Amniotic stem cell (primary cell): ENCODE results near the gene SKA1.
"Not testable (repeated sequence)": the region's sequence is repeated elsewhere in the genome, so short reads cannot be mapped to it uniquely, and the experiment has no call there.

Experiments
- DNase-seq: peaks from one replicate; lab custom pipeline; 2025; lab: John Stamatoyannopoulos, UW

Gene SKA1

DNA sequence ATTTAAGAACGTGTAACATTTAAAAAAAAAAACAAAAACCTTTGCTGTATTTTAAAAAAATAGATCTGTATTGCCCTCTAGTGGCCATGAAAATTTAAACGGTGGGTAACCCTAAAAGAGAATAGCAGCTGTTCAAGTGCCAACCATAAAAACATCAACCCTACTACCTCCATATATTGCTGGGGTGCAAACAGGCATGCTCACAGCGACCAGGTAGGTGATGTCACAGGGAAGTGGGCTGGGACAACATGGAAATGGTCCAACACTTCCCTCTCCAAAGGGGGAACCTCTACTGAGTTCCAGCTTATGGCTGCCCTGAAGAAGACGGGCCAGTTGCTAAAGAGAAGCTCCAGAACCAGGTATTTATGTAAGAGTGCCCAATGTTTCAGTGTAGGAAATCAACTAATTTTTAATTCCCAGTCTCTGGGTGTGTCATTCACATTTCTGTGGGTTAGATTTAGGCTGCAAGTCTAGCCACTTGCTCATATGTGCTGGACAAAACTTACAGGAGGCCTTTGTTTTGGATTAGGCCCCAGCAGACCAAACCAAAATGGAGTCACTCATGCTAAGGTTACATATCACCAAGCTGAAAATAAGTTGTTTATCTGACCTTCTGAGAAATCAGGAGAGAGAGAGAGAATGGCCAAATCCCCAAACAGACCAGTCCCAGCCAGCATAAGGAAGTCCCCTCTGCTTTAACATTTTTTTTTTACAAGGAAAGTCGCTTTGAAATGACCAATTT, 54.5 kb downstream of the SKA1 start:
- DNase-seq, result no peak

DNA sequence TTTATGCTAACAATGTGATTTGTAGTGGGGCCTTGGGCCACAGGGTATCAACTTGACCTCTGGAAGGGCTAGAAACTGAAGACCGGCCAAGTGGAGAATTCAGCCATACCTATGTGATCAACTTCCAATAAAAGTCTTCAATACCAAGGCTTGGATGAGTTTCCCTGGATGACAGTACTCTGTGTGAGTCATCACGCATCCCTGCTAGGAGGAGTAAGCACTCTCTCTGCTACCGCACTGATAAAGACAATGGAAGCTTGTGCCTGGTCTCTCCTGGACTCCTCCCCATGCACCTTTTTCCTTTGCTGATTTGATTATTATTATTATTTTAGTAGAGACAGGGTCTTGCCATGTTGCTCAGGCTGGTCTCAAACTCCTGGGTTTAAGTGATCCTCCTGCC, 58.1 kb downstream of the SKA1 start:
- DNase-seq, result no peak

DNA sequence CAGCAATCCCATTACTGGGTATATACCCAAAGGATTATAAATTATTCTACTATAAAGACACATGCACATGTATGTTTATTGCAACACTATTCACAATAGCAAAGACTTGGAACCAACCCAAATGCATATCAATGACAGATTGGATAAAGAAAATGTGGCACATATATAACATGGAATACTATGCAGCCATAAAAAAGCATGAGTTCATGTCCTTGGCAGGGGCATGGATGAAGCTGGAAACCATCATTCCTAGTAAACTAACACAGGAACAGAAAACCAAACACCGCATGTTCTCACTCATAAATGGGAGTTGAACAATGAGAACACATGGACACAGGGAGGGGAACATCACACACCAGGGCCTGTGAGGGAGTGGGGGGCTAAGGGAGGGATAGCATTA, 61.9 kb downstream of the SKA1 start:
- DNase-seq, result not testable (repeated sequence)

DNA sequence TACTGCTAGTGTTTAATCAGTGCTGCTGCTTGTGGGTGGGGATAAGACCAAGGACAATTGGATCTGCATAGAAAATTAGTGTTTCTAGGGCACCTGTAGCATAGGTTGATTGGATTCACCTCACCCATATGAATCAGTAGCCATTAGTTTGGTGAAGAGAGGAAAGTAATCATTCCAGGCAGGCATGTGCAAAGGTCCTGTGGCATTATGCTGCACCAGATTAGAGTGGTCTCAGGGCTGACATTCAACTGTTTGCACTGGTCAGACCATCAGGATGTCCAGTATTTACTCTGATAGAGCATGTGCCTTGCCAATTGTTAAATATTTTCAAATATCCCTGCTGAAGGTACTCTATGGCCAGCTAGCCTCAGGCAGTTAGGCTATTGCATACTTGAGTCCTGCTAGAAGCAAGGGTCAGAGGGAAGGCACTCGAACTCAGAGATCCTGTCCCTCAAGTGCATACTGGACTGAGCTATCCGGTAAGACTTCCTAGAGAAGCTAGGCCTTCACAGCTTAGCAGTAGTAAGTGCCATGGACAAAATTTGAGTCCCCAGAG, 64.7 kb downstream of the SKA1 start:
- no peak for DNase-seq

DNA sequence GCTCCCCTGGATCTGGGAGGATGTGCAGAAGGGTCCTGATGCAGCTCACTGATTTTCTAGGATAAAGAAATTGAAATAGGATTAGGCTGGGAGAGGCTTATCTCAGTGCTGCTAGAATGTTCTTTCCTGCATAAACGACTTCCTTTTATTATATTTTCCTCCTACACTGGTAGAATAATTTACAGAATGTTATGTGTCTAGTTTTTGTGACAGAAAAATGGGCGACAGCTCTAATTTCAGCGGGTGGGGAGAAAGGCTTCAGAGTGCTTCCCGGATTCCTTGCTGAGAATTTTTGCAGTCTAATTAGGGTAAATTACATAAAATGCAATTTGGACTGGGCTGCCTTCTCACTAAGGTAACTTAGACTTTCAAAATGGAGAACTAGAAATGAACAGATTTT, 66.2 kb downstream of the SKA1 start:
- DNase-seq, result no peak

DNA sequence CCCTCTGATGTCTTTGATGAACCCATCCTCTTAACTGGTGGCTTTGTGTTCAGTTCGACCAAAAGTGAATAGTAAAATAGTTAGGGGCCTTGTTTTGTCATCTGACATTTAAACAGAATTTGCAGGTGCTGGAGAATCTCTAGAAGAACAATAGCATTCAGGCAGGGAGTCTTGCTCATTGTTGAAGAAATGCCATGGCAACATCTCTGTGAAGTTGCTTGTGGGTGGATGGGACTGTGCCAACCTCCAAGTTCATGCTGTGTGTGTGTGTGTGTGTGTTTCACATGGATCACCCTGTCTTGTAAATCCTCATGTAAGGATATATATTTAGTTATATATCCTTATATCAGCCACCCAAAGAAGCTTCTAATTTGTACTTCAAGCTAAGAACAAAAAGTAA, 66.7 kb downstream of the SKA1 start:
- DNase-seq, result no peak
